ENCODE data around the gene EIF4A3.

EIF4A3 gene

GRCh38 chr17:80181431-80181830 is 34.5 kb upstream of the EIF4A3 start:
- ChIA-PET CTCF (interaction anchor here (0.6 to 1.3 kb wide), 2 partner anchors 80 to 85 kb away, joined by 4 to 6 read pairs; partner anchors contain the start of gene GAA), POLR2A (no interaction called here)
- no peak for DNase-seq (ENCODE audit: extremely low spot score)
- no peak for TF ChIP-seq SP1 (IDR thresholded peaks at IDR 0.05)
- no peak for TF ChIP-seq L3MBTL2 (conservative IDR thresholded peaks at IDR 0.05)
- no peak for TF ChIP-seq ELF4 (IDR thresholded peaks at IDR 0.05)
- no peak for TF ChIP-seq LEF1 (IDR thresholded peaks at IDR 0.05; ENCODE audit: borderline replicate concordance)

GRCh38 chr17:80180192-80180591 is 33.3 kb upstream of the EIF4A3 start:
- DNase-seq (ENCODE audit: extremely low spot score): no peak
- POLR2A ChIA-PET: no interaction called here
- TF ChIP-seq L3MBTL2 (conservative IDR thresholded peaks at IDR 0.05) (no peak), HDGF (IDR thresholded peaks at IDR 0.05; ENCODE audit: borderline replicate concordance) (no peak), ZNF384 (IDR thresholded peaks at IDR 0.05) (no peak), ELF4 (IDR thresholded peaks at IDR 0.05) (no peak), BHLHE40 (IDR thresholded peaks at IDR 0.05; ENCODE audit: borderline replicate concordance) (no peak), LEF1 (IDR thresholded peaks at IDR 0.05; ENCODE audit: borderline replicate concordance) (no peak)
- CTCF ChIA-PET: no interaction called here

GRCh38 chr17:80177986-80178595 is 31.2 kb upstream of the EIF4A3 start:
- ChIA-PET POLR2A (interaction anchor here (1.4 kb wide), 1 partner anchor 28 kb away, joined by 4 read pairs; no protein-coding TSS in a partner anchor), CTCF (interaction anchor here (1.2 kb wide), 1 partner anchor 11 kb away, joined by 3 read pairs; no protein-coding TSS in a partner anchor)
- TF ChIP-seq LEF1 (IDR thresholded peaks at IDR 0.05; ENCODE audit: borderline replicate concordance) (no peak), ARNT (IDR thresholded peaks at IDR 0.05) (no peak), FOXM1 (IDR thresholded peaks at IDR 0.05; ENCODE audit: borderline replicate concordance) (no peak), FOXK2 (IDR thresholded peaks at IDR 0.05) (no peak), ELF4 (IDR thresholded peaks at IDR 0.05) (no peak), TARDBP (IDR thresholded peaks at IDR 0.05) (no peak), FOXA1 (IDR thresholded peaks at IDR 0.05) (no peak), L3MBTL2 (conservative IDR thresholded peaks at IDR 0.05) (no peak), NFRKB (IDR thresholded peaks at IDR 0.05) (no peak), SP1 (IDR thresholded peaks at IDR 0.05) (no peak), HDGF (IDR thresholded peaks at IDR 0.05; ENCODE audit: borderline replicate concordance) (no peak), BHLHE40 (IDR thresholded peaks at IDR 0.05; ENCODE audit: borderline replicate concordance) (no peak), SUZ12 (IDR thresholded peaks at IDR 0.05) (no peak), ZNF384 (IDR thresholded peaks at IDR 0.05) (no peak), PKNOX1 (IDR thresholded peaks at IDR 0.05) (no peak)
- no peak for DNase-seq (ENCODE audit: extremely low spot score)

GRCh38 chr17:80176757-80177156 is 29.8 kb upstream of the EIF4A3 start:
- TF ChIP-seq LEF1 (IDR thresholded peaks at IDR 0.05; ENCODE audit: borderline replicate concordance) (no peak), ZNF384 (IDR thresholded peaks at IDR 0.05) (no peak), PKNOX1 (IDR thresholded peaks at IDR 0.05) (no peak), HDGF (IDR thresholded peaks at IDR 0.05; ENCODE audit: borderline replicate concordance) (no peak), FOXK2 (IDR thresholded peaks at IDR 0.05) (no peak), FOXM1 (IDR thresholded peaks at IDR 0.05; ENCODE audit: borderline replicate concordance) (no peak), SP1 (IDR thresholded peaks at IDR 0.05) (no peak), TARDBP (IDR thresholded peaks at IDR 0.05) (no peak), L3MBTL2 (conservative IDR thresholded peaks at IDR 0.05) (no peak), SUZ12 (IDR thresholded peaks at IDR 0.05) (no peak), FOXA1 (IDR thresholded peaks at IDR 0.05) (no peak), CTBP1 (IDR thresholded peaks at IDR 0.05; ENCODE audit: borderline replicate concordance) (no peak)
- POLR2A ChIA-PET: no interaction called here
- CTCF ChIA-PET: no interaction called here
- no peak for DNase-seq (ENCODE audit: extremely low spot score)

- no peak for DNase-seq (ENCODE audit: extremely low spot score)
- CTCF ChIA-PET: no interaction called here
- POLR2A ChIA-PET: no interaction called here
- no peak for TF ChIP-seq PKNOX1 (IDR thresholded peaks at IDR 0.05)
- no peak for TF ChIP-seq ZNF384 (IDR thresholded peaks at IDR 0.05)
- TF ChIP-seq LEF1 (IDR thresholded peaks at IDR 0.05; ENCODE audit: borderline replicate concordance): no peak
- TF ChIP-seq FOXM1 (IDR thresholded peaks at IDR 0.05; ENCODE audit: borderline replicate concordance): no peak
- no peak for TF ChIP-seq L3MBTL2 (conservative IDR thresholded peaks at IDR 0.05)
- TF ChIP-seq ARNT (IDR thresholded peaks at IDR 0.05): no peak
- TF ChIP-seq CTBP1 (IDR thresholded peaks at IDR 0.05; ENCODE audit: borderline replicate concordance): no peak
- TF ChIP-seq TARDBP (IDR thresholded peaks at IDR 0.05): no peak
- no peak for TF ChIP-seq FOXA1 (IDR thresholded peaks at IDR 0.05)
- no peak for TF ChIP-seq FOXK2 (IDR thresholded peaks at IDR 0.05)
- no peak for TF ChIP-seq SP1 (IDR thresholded peaks at IDR 0.05)
- TF ChIP-seq SUZ12 (IDR thresholded peaks at IDR 0.05): no peak
- no peak for TF ChIP-seq ELF4 (IDR thresholded peaks at IDR 0.05)
- no peak for TF ChIP-seq HDGF (IDR thresholded peaks at IDR 0.05; ENCODE audit: borderline replicate concordance)
- TF ChIP-seq BHLHE40 (IDR thresholded peaks at IDR 0.05; ENCODE audit: borderline replicate concordance): no peak
- TF ChIP-seq NFRKB (IDR thresholded peaks at IDR 0.05): no peak
Measured at GRCh38 chr17:80173916-80174315, 27.0 kb upstream of the EIF4A3 start.

GRCh38 chr17:80173126-80173525 is 26.2 kb upstream of the EIF4A3 start:
- ChIA-PET CTCF (no interaction called here), POLR2A (no interaction called here)
- no peak for TF ChIP-seq NFRKB (IDR thresholded peaks at IDR 0.05)
- DNase-seq (ENCODE audit: extremely low spot score): no peak
